Bronchial epithelial cell (primary cell): ENCODE results near the gene MCU. TPM values are rescaled to one million over a fixed set of nuclear protein-coding genes. Genes with fewer than 3 reads are reported as not detected.
"Not testable (repeated sequence)": the region's sequence is repeated elsewhere in the genome, so short reads cannot be mapped to it uniquely, and the experiment has no call there.

Experiments used
- DNase-seq: peaks from one replicate; pipeline ENCODE4 v3.0.0-alpha.2; 2010; ENCODE audit warnings: low read depth
- FAIRE-seq: peaks from 2 replicates; lab custom pipeline; 2011; peaks lifted over from hg19 to GRCh38; lab: Jason Lieb, UNC
- H3K27me3 ChIP-seq: 2 replicates; pipeline ENCODE4 v1.5.1; 2011; ENCODE audit warnings: low read length; ENCODE audit not compliant: control insufficient read depth, insufficient read depth
- H3K36me3 ChIP-seq: 2 replicates; pipeline ENCODE4 v1.5.1; 2011; ENCODE audit warnings: low read length; ENCODE audit not compliant: control insufficient read depth, insufficient read depth
- H3K4me3 ChIP-seq: 2 replicates; pipeline ENCODE4 v1.5.1; 2011; ENCODE audit warnings: mild to moderate bottlenecking, low read depth, low read length, control low read depth
- CTCF ChIP-seq: IDR thresholded peaks from 2 replicates; pipeline ENCODE4 v1.5.1; 2011; ENCODE audit warnings: mild to moderate bottlenecking, moderate library complexity, low read length, control low read depth, inconsistent platforms; ENCODE audit not compliant: insufficient read depth, severe bottlenecking
- total RNA-seq: library from RNA; depleted of rRNA; stranded (reverse); fragments of >200 nt; gene quantifications from 2 replicates; pipeline ENCODE4 v1.2.1, GENCODE V29; 2014

The MCU gene
- total RNA-seq, 1 donor from 2014 or later: 38.7 TPM

GRCh38 chr10:72663971-72664370 lies 28.0 kb upstream of the MCU start:
- no peaks in the 10 kb centered on the region for H3K27me3 ChIP-seq
- no peaks in the 10 kb centered on the region for H3K36me3 ChIP-seq
- no peak for TF ChIP-seq CTCF
- DNase-seq (no peak), FAIRE-seq (no peak)
- H3K4me3 ChIP-seq: no peak overlapping the region

GRCh38 chr10:72665925-72666324 lies 26.0 kb upstream of the MCU start:
- Histone ChIP-seq H3K27me3 (no peaks in the 10 kb centered on the region), H3K36me3 (no peaks in the 10 kb centered on the region), H3K4me3 (no peak overlapping the region)
- TF ChIP-seq CTCF: no peak
- no peak for FAIRE-seq
- peak; percentile 92 for DNase-seq

- H3K4me3 ChIP-seq: no peak overlapping the region
- FAIRE-seq (no peak), DNase-seq (no peak)
- no peak for TF ChIP-seq CTCF
- no peaks in the 10 kb centered on the region for H3K36me3 ChIP-seq
- H3K27me3 ChIP-seq: no peaks in the 10 kb centered on the region
Measured at GRCh38 chr10:72667207-72667864, 24.6 kb upstream of the MCU start.

GRCh38 chr10:72673280-72673679 lies 18.7 kb upstream of the MCU start:
- H3K27me3 ChIP-seq: no peaks in the 10 kb centered on the region
- no peak for FAIRE-seq
- no peak overlapping the region for H3K4me3 ChIP-seq
- no peaks in the 10 kb centered on the region for H3K36me3 ChIP-seq
- DNase-seq: no peak
- no peak for TF ChIP-seq CTCF

- H3K27me3 ChIP-seq, H3K36me3 ChIP-seq, FAIRE-seq, DNase-seq, H3K4me3 ChIP-seq: not testable (repeated sequence)
Measured at GRCh38 chr10:72674174-72674573, 17.8 kb upstream of the MCU start.

GRCh38 chr10:72679838-72680241 lies 12.1 kb upstream of the MCU start:
- FAIRE-seq: no peak
- no peaks in the 10 kb centered on the region for H3K27me3 ChIP-seq
- no peak for DNase-seq
- H3K4me3 ChIP-seq: no peak overlapping the region
- no peak for TF ChIP-seq CTCF
- H3K36me3 ChIP-seq: no peaks in the 10 kb centered on the region
